GM19193 (cell line): ENCODE measurements around the gene STK32A.

Experiments
- POLR2A ChIP-seq: IDR thresholded peaks from 4 replicates; pipeline ENCODE4 v1.6.1; 2011; ENCODE audit not compliant: insufficient read depth, insufficient read length; ENCODE audit errors: extremely low read depth

Gene STK32A

DNA sequence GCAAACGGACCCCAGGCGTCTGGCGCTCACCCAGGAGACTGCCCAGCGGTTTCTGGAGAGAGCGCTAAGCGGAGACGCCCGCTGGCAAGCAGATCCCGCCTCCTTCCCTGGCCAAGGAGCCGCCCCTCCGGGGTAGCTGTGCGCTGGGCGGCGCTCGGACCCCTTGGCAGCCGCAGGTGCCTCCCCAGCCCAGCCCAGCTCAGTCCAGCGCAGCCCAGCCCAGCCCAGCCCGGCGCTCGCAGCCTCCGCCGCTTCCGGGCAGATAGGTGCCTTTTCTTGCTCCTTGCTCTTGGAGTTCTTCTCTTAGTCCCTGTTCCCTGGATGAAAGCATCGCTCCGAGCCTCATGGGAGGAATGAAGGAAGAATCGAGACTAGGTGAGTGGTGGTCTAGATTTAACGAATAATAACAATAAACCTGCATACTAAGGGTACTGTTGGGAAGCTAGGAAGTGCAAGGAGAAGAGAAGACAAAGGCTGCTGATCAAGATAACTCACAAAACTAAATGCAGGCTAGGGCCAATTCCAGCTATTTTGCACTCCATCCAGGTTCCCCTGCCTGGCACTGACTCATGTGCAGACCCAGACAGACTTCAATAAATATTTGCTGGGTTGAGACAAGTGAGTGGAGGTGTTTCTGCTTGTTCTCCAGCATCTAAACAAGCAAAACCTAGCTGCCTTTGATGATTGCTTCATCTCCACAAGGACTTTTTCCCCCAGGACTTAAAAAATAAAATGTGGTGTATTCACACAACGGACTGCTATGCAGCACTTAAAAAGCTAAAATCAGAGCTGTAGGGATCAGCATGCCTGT is at the start of gene STK32A:
STK32A (plus strand) TSS at position 202 of the 811 bp plus-strand sequence. CDS start 4,609 bp downstream, outside the sequence.
- TF ChIP-seq POLR2A: no peak

DNA sequence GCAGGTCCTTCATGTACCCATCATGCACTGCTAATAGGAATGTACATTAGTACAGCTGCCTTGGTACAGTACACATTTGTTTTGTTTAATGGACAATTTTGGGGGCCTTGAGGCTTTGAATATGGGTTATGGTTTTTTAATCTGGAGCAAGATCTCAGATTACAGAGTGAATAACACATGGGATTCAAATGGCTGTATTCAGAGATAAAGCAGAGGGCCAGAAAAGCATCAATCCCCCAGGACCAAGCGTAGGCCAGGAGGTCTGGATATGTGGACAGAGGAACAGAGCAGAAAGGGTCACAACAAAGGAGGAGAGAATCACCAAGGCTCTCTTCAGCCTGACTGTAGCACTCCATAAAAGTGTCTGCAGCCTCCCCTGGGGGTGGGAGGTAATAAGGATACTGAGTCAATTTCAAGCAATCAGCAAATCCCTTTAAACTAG is 47.7 kb upstream of the STK32A start:
- TF ChIP-seq POLR2A: no peak

DNA sequence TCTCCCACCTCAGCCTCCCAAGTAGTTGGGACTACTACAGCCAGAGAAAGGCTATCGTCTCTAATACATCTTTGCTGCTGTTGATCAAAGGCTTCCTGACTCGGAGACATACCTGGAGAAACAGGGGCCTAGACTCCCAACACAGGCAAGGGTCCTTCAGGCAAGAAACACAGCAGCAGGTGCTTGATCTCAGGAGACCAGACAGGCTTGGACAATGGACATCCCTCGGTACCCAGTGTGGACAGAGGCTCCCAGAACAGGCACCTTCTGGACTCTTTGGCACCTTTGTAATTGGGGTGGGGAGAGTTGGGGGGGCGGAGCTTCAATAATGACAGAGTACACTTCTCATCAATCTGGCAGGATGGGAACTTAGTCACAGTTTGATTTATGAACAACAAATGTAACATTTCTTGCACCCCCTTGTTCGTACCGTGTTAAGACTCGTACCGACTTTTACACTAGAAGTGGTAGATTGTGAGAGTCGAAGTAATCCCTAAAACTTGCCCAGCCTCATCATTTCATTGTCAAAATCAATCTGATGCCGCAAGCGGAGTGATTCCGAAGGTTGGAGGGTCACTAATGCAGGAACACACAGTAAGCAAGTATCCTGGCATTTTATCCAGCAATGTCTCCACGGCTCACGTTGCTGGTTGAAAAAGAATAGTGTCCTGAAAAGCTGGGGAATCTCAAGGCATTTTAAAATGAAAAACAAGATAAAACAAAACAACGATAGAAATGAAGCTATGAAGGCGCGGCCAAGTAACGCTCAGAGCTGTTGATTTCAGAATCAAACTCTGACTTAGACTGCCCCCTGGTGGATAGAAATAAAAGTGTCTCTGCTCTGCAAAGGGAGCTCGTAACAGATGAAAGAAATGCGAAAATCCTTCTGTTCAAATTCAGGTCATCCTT is 46.4 kb upstream of the STK32A start:
- TF ChIP-seq POLR2A: no peak

DNA sequence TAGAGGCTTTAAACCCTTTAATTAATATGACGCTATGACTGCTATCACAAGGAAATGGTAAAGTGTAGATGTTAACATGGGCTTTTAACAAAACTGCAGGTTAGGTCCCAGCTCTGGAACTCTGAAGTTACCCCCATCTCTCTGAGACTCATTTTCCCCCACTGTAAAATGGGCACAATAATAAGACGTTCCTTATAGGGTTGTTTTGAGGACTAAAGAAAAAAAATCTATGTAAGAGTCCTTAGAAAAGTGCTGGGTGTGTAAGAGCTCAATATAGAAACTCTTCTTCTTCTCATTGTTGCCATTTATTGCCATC is 45.8 kb upstream of the STK32A start:
- no peak for TF ChIP-seq POLR2A

DNA sequence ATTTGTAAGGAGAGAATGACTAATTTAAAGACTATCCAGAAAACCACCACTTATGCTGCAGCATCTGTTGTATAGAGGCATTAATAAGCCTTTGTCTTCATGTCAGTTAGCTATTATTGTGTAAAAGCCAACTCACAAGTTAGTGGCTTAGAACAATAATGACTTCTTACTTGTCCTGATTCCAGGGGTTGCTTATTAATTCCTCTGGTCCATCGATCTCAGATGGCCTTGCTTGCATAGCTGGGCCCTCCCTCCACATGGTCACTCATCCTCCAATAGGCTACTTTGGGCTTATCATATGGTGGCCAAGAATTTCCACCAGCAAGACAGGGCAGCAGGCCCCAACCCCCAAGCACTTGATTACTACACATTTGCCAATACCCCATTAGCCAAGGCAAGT is 44.5 kb upstream of the STK32A start:
- TF ChIP-seq POLR2A: no peak

DNA sequence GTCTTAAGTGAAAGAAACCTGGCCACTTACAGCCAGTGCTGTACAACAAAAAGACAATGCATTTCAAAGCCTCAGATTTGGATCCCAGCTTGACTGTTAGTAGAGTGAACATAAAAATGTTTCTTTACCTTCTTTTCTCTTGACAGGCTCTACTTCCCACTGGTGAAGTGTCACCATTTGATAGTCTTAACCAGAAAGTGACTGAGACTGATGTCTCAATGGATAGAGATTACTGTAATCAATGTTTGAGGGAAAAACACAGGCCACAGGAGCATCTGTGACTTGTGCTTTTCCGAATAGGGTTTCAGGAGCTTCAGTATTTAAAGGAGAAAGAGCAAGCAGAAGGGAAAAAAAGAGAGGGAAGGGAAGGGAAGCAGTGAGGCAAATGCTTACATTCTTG is 41.7 kb upstream of the STK32A start:
- TF ChIP-seq POLR2A: no peak

DNA sequence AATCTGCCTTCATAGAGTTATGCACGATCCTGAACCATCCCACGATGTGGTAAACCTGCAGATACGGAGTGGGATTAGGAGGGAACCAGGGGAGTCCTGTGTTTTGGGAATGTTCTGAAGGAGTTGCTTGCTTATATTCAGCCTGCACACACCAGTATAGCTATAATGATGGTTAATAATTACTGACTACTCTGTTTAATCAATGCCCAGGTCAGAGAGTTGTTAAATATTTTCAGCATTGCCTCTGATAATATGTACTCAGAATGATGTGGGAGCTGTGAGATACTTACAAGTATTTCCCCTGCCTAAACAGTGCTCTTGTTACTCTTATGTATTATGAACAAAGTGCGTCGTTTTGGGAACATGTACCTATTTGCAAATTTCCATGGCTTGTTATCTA is 34.8 kb upstream of the STK32A start:
- TF ChIP-seq POLR2A: no peak

DNA sequence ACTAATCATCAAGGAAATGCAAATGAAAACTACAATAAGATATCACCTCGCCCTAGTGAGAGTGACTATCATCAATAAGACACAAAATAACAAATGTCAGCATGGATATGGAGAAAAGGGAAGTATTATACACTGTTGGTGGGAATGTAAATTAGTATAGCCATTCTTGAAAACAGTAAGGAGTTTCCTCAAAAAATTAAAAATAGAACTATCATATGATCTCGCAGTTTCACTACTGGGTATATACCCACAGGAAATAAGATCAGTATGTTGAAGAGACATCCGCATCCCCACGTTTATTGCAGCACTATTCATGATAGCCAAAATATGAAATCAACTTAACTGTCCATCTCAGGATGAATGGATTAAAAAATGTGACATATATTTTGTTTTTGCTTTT is 31.6 kb upstream of the STK32A start:
- no peak for TF ChIP-seq POLR2A

DNA sequence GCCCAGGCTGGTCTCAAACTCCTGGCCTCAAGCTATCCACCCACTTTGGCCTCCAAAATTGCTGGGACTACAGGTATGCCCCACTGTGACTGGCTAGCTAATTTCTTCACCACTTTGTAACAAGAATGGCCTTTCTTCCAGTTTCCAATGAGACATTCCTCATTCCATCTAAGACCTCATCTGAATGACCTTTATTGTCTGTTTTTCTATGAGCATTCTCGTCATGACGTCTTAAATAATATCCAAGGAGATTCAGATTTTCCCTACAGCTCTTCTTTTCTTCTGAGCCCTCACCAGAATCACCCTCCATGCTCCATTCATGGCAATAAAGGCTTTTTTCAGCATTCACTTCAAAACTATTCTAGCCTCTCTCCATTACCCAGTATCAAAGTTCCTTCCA is 30.2 kb upstream of the STK32A start:
- TF ChIP-seq POLR2A: no peak

DNA sequence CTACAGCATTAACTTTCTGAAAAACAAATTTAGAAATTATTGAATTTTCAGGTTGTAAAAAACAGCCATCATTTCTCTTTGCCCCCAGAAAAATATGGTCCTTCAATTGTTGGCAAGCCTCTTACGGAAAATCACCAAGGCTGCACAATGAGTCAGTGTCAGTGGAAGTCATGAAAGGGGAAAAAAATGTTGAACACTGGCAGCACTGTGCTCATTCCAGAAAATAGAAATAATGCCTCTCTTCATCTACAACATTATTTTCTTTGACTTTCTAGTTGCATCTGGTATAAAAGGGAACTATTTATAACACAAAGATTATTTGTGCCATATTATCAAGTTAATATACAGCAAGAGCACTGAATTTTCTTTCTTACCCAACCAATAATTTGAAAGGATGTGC is 26.7 kb upstream of the STK32A start:
- no peak for TF ChIP-seq POLR2A

DNA sequence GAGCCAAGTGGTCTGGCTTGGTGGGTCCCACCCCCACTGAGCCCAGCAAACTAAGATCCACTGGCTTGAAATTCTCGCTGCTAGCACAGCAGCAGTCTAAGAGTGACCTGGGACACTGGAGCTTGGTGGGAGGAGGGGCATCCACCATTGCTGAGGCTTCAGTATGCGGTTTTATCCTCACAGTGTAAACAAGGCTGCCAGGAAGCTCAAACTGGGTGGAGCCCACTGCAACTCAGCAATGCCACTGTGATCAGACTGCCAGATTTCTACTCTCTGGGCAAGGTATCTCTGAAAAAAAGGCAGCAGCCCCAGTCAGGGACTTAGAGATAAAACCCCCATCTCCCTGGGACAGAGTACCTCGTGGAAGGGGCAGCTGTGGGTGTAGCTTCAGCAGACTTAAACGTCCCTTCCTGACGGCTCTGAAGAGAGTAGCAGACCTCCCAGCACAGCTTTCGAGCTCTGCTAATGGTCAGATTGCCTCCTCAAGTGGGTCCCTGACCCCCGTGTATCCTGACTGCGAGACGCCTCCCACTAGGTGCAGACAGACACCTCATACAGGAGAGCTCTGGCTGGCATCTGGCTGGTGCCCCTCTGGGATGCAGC is 18.2 kb upstream of the STK32A start:
- TF ChIP-seq POLR2A: no peak

DNA sequence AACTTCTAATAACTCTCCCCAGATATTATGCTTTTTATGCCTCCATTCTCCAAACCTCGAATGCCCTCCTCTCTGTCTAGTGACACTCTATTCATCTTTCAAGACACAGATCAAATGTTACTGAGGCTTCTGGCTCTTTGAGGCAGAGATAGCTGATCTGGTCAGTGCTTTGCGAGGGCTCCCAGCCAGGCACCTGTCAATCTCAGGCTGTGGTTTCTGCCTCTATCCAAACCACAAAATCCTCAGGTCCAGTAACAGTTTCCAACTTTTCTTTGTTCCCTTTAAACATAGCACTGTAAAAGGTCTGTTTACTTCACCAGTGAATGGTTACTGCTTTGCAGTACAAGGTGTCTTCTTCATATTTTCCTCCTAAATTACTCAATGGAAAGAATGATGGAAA is 11.5 kb upstream of the STK32A start:
- TF ChIP-seq POLR2A: no peak

DNA sequence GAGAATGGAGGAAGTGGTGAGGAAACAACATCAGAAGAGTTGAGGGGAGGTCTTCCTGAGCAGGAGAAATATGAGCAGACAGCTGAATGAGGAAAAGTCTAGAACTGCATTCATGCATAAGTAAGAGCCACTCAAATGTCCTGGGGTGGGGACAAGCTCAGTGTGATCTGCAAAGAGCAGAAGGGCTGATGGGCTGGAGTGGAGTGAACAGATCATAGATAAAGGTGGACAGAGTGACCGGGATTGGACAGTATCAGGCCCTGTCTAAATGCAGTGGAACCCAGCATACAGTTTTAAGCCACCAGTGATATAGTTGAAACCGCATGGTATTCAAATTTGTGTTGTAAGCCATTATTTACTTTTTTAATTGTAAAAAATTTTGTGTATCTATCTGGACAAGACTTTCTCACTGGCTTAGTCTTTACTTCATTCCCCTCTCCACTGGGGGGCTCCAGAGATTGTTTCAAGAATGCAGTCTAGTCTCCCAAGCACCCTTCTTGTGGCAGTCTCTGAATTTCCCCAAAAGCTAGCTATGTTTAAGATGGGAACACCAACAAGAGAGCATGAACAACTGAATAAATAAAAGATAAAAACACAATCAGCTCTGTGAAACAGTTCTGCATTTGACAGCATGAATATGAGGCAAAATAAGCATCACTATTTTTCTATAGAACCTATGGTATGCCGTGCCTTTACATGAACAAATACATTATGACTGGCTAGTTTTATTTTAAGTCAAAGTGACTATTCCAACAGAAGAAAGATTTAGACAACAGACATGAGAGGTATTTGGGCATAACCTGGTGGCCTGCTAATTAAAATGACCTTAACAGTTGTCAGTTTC is 10.7 kb upstream of the STK32A start:
- TF ChIP-seq POLR2A: no peak

DNA sequence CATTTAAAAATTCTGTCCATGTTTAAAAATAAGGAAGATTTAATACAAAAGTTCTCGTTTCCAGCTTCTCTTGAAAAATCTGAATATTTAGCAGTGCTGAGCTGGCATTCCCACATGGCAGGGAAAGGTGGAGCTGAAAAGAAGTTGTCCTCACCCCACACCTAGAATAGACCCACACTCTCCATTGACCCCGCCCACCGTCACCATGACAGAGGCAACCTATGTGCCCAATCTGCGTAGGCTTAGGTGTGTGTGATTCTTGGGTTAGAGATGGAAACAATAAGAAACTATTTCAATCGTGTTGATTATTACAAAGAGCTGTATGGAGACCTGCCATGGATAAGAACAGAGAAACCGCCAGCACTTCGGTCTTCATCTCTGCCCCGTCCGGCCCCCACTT is 8.9 kb upstream of the STK32A start:
- no peak for TF ChIP-seq POLR2A

DNA sequence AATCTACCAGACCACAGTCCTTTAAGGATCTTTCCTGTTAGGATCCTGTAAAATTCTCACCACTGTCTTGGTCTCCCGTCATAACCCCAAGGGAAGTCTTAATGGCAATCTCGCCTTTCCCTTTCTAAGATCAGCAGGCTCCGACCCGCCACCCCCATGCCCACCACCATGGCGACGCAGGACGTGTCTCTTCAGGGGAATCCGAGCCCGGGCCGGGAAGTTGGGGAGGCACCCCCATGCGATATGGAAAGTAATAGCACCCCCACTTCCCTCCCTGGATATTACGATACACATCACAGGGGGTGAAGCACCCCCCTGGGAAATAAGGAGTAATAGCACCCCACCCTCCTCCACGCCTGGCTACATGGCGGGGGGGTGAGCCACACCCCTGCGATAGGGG is 8.3 kb upstream of the STK32A start:
- TF ChIP-seq POLR2A: no peak
